SKM-1 (cell line): ENCODE results near the gene PIPOX.

Experiments used
- DNase-seq: peaks from one replicate; lab custom pipeline; 2025; ENCODE audit not compliant: unreplicated experiment; lab: John Stamatoyannopoulos, UW

PIPOX gene

DNA sequence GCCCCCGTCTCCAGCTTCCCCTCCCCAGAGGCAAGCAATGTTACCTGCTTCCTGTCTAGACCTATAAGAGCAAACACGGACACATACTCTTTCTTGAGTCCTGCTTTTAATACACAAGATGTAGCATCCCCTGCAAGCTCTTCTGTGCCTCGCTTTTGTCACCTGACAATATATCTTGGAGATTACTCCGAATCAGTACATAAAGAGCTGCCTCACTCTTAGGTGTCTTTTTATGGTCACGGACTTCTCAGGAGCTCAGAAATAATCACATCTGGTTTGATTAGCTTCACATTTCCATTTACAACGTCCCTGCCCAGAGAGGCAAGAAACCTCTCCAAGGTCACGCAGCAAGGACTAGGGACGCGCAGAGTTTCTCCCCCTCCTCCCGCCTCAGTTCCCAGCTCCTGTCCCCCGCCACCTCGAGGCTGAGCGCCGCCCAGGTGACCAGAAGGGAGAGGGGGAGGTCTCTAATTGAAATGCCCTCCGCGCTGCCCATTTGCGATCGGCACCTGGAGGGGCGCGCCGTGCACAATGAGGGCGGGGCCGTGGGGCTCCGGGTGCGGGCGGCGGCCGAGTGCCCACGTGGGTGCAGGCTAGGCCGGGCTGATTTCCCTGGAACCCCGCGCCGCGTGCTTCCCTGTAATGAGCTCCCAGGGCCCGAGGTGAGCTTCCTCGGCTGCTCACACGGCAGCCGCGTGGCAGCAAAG lies 23.3 kb upstream of the PIPOX start:
- no peak for DNase-seq

DNA sequence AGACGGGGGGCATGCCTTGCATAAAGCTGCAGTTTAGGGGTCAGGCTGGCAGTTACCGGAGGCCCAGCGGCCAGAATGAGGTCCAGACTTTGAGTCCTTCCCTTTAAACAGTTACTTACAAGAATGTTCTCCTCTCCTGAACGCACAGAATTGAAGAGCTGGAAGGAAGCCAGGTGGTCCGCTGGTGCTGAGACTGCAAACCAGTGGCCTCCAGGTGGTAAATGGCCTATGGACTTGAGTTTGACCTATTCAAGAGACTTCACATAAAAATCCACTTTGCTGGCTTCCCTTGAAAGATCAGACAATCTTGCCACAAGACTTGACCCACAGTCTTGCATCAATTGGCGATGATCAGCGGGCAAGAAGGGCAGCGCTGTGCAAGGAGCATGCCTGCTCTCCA lies 22.4 kb upstream of the PIPOX start:
- no peak for DNase-seq

DNA sequence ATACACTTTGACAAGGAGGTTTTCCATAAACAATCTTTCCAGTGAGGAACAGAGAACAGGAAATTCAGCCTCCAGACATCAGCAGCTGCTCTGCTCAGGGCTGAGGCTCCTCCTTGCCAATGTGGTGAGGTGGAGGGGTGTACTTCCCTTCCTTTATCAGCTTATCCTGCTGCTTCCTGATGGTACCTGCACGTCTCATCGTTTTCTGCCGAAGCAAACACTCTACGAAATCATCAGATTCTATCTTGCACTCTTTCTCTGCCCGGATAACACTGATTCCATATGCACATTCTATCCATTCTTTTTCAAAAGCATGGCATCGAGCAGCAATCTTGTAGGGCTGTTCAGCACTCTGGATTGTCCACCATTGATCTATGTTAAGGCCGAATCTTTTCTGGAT lies 21.7 kb upstream of the PIPOX start:
- no peak for DNase-seq

DNA sequence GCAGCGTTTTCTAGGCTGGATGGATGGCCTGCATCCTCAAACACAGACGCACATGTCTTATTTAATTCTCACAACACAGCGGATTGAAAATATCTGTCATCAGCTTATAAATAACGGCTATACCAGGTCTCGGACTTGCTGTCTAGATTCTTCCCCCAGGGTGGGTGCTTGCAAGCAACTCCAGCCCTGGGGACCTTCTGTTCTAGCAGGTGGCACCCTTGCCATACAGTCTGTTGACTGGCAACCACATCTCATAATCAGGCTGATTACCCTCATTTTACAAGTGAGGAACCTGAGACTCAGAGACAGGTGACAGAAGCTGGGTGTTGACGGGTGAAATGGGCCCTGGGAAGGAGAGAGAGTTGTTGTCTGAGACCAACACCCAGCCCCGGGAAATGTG lies 20.9 kb upstream of the PIPOX start:
- no peak for DNase-seq

DNA sequence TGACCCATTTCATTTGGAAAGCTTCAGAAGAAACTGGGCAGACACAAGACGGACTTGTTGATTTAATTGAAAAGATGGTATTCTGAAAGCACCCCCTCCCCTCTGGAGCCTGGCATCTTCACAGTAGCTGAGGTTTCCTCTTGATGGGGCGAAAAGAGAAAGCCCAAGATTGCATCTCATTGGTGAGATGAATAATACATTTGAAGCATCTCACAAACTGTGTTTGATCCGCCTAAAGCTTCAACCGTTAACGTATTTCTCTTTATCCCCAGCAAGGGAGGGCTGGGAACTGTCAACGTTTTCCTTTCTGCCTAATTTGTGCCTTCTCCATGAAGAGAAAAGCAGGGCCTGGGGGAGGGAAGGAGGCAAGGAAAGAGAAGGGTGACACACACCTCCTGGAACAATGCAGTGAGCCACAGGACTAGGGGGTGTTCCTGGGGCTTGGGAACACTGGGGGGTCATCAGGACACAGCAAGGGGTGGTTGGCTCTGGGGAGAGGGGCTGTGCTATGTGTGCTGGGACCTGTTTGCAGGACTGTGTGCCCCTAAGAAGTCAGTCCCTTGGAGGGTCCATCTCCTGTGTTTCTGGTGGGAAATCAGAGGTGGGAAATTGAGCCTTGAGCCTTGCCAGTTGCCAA lies 18.5 kb upstream of the PIPOX start:
- DNase-seq: no peak

DNA sequence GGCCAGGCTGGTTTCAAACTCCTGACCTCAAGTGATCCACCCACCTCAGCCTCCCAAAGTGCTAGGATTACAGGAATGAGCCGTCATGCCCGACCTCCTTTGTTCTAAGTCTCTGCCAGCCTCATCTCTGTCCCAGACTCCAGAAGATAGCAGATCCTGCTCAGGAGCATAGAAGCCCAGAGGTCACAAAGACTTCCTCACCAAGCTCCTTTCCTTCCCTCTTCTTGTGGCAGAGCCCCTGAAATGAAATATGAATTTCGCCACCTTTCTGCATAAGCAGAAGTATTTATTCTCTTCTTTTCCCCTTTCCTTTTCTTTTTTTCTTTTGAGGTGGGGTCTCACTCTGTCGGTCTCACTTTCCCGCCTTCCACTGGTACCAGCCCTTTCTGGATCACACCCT lies 11.5 kb upstream of the PIPOX start:
- peak; percentile 23 for DNase-seq

DNA sequence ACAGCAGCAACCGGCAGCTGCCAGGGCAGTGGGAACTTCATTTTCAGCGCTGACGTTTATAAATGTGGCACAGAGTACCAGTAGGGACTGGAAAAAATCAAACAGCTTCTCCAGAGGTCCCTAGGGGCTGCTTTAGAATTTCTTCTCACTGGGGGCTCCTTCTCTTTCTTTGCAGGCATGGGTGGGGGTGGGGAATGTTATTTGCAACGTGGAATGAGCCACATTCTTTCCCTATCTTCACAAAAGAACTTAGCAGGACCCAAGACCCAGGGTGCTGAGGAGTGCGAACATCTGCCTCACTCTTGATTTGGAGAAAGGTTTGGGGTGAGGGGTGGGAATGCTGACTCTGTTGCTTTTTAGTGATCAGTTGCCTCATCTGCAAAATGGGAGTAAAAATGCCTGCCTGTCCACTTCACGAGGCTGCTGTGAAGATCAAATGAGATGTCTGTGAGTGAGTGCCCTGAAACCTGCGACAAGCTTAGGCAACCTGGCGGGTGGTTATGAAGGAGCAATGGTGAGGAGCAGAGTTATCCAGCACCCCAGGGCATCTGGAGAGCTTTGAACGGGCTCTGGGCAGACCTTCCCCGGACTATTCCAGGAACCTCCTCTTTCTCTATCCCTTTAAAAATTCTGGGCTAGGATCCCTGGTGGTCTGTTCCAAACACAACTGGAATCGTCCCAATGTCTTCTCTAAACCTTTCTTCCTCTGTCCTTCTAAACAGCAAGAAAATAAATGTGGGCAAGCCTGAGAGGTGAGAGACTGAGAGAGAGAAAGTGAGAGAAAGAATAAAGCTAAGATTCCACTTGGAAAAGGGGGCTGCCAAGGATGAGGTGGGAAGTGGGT lies 10.7 kb upstream of the PIPOX start:
- no peak for DNase-seq

DNA sequence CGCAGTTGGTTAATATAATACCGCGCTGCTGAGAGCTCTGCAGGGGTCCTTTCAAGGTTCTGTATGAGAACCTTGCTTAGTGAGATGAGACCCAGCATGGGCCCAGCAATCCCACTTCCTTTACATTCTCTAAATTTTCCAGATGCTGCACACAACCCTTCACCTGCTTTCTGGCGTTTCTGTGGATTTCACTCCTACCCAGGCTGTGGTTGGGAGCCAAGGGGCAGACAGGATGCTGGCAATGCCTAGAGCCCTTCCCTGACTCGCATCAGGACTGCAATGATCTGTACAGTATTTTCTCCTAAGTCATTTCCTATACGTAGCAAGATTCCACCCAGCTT lies 10.1 kb upstream of the PIPOX start:
- DNase-seq: no peak

DNA sequence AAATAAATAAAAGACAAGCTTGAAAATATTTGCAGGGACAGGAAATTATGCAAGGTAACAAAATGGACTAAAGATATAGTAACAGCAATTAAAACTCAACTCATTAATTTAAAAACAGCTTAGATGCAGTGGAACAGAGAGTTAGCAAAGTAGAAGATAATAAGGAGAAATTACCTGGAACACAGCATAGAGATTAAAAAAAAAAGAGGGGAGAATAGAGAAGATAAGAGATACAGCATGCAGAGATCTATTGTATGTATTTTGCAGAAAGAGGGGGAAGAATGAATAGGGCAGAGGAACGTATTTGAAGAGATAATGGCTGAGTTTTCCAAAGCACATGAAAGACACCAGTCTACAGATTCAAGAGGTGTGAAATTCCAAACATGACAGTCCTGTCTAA lies 8.4 kb upstream of the PIPOX start:
- DNase-seq: no peak

DNA sequence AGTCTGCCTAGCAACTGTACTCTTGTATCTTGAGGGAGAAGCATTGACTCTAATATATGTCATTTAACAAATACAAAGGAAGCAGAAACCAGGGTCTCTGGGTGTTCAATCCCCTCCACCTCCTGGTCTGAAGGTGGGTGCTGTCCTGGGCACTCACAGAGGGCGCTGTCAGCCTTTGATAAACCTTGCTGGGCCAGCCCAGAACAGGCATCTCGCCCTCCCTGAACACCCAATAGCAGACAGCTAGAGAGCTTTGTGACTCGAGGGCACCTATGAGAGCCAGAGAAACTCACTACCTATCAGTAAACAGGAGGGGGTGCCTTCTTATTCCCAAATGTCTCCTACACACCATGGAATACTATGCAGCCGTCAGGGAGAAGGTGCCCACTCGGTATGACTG lies 6.4 kb upstream of the PIPOX start:
- no peak for DNase-seq

DNA sequence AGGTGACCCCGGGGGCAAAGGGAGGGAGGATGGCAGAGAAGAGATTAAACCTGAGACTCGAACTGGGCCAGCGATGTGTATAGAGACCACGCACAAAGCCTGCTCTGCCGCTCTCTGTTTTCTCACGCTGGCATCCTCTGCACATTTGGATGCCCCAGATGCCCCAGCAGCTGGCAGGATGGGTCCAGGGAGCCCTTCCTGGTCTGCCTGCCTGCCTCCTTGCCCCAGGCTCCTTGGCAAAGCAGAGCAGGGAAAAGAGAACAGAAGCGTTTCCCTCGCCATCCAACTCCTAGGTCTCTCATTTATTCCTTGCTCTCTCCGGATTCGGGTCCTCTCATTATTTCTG lies 5.2 kb upstream of the PIPOX start:
- no peak for DNase-seq

DNA sequence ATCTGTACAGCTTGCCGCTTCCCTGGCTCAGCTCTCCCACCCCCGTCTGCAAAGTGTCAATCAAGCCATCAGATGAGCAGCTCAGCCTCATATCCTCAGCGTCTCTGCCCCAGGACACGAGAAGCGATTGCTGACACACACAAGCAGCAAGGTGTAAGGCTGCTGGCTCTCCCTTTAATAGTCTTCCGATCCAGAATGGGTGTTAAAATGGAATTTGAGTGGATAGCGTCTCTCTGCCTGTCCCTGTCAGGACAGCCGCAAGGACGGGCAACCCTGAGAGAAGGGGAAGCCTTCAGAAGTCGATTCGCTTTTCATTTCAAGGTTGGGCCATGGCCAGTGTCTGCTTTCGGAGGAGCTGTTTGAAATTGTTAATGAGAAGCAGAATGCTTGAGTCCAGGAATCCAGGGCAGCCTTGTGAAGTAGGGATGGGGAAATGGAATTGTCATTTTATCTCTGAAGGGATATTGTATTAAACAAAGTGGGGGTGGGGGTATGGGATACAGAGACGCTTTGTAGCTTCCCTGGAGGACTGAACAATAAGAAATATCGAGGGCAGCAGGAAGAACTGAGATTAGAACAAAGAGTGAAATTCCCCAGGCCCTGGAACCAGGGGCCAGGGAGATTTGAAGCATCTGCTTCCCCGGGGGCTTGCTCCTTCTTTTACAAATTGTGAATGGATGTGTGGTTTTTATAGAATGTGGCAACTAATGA lies 4.7 kb upstream of the PIPOX start:
- no peak for DNase-seq

DNA sequence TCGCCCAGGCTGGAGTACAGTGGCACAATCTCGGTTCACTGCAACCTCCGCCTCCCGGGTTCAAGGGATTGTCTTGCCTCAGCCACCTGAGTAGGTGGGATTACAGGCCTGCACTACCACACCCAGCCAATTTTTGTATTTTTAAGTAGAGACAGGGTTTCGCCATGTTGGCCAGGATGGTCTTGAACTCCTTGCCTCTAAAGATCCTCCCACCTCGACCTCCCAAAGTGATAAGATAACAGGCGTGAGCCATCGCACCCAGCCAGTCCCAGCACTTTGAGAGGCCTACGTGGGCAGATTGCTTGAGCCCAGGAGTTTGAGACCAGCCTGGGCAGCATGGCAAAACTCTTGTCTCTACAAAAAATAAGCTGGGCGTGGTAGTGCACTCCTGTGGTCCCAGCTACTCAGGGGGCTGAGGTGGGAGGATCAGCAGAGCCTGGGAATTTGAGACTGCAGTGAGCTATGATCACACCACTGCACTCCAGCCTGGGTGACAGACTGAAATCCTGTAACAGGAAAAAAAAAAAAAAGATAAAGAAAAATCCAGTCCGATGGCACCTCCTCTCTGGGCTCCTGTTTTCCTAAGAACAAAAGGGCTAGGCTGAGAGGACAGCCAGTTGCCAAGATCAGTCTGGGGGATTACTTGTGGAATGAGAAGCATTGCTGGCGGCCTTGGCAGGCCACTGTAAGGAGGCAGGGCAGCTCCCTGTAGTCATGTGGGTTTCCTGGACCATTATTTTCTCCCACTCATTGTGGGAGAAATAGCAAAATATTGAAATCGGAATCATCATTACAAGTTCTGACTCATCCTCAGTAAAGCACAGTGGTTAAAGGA lies 3.0 kb upstream of the PIPOX start:
- DNase-seq: no peak

DNA sequence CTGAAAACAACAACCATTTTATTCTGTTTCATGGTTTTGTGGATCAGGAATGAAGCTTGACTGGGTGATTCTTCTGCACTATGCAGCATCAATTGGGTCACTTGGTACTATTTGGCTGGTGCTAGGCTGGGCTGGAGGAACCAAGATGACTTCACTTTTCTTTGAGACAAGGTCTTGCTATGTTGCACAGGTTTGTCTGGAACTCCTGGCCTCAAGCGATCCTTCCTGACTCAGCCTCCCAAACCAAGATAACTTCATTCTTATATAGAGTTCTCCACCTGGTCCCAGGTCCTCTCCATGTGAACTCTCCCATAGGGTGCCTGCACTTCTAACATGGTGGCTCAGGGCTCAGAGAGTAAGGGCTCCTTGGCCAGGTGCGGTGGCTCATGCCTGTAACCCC lies 1.9 kb upstream of the PIPOX start:
- DNase-seq: no peak

DNA sequence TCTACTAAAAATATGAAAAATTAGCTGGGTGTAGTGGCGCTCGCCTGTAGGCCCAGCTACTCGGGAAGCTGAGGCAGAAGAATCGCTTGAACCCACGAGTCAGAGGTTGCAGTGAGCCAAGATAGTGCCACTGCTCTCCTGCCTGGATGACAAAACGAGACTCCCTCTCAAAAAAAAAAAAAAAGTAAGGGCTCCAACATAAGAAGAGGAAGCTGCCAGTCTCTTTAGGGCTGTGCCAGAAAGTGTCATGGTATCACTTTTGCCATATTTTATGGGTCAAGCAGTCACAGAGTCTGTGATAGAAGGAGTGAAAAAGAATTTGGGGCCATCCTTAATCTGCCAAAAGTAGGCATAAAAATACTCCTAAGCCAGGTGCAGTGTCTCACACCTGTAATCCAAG lies 1.4 kb upstream of the PIPOX start:
- DNase-seq: no peak

DNA sequence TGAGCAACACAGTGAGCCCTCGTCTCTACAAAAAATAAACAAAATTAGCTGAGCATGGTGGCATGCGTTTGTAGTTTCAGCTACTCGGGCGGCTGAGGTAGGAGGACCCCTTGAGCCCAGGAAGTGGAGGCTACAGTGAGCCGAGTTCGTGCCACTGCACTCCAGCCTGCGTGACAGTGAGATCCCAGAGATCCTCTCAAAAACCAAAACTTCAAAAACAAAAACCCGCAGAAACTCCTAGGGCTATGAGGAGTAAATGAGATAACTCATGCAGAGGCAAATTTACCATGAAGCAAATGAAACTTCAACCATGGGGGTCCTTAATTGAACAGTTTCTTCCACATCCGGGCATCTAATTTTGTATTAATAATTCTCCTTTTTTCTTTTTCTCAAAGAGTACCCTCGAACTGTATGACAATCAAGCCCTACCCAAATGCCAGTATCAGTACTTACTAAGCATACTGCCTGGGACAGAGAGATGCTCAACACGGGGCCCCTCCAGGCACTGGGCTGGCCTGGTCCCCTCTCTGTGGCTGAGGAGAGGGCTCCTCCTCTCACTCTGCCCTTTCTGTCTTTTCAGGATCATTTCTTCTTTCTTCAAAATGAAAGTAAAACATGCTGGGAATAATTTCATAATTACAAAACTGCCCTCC lies 789 bp upstream of the PIPOX start:
- DNase-seq: no peak

DNA sequence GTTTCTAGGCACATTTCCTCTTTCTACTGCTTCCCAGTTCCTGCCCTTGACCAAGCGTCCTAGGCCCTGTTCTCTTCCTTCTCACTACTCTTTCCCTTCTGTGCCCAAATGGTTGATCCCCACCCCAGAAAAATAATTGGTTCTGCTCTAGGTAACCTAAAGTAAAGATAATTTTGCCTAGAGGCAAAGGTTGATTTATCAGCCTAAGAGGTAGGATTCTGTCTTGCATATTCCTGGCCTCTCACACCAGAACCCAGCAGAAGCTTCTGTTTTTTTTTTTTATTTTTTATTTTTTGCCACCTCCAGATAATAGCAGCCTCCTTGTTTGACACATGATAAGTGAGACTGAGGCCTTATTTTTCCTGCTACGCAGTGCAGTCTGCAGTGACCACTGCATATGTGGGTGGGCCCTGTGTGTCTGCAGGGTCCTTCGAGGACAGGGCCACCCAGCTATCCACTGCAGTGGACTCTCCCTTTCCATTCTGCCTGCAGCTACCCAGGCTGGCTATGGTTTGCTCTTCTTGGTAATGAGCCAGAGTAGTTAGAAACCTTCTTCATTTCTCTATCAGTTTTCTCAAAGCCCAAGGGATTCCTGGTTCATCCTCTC lies 701 bp downstream of the PIPOX start:
- no peak for DNase-seq

DNA sequence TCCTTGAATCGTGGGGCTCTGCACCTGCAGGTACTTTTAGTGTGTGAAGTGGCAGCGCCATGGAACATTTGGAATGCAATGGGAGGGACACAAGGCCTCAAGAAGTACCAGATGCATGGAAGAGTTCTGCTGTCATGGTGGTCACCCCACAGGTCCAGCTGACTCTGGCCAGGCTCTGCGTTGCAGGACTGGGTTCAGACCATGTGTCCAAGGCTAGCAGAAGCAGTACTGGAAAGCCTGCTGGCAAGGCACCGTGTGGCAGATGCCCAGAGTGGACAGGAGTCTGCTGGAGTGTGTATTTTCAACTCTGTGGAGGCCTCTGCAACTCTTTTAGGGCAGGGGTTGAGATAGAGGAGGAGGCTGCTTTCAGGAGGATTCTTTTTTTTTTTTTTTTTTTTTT lies 2.1 kb downstream of the PIPOX start:
- DNase-seq: no peak

DNA sequence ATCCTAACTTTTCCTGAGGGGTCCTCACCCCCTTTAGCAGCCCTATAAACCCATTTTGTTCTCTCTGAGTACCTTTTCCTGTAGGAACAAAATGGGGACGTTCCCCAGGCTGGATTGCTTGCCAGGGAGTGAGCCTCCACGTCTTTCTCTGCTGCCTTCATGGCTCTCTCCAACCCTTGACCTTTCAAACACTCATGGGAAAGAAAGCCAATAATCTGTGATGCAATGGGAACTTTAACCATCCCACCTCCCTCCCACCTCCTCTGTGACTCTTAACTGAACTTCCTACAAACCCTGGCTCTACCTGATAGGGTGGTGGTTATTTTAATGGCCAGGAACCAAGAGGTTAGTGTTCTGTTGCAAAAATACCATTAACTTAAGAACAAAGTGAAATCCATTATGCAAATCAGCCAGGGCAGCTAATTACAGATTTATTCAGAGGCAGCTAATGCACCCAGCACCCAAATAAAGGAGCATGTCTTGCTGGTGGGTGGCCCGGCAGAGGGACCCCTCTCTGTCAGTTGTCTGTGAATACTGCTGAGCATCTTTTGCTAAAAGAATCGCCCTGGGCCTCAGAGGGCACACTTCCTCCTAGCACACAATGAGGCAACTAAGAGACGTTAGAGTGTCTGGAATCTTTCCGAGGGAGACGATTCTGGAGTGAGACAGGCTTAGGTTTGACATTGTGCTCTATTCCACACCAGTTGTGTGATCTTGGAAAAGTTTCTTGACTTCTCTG lies 3.0 kb downstream of the PIPOX start:
- peak; percentile 24 for DNase-seq
